ENCODE data around the gene OIP5. TPM values are rescaled to one million over a fixed set of nuclear protein-coding genes. Genes with fewer than 3 reads are reported as not detected.
"Not testable (repeated sequence)": the region's sequence is repeated elsewhere in the genome, so short reads cannot be mapped to it uniquely, and the experiment has no call there.

The OIP5 gene
- total and polyA plus RNA-seq, 4 donors, result 0.17 to 11.8 (median 1.1) TPM

DNA sequence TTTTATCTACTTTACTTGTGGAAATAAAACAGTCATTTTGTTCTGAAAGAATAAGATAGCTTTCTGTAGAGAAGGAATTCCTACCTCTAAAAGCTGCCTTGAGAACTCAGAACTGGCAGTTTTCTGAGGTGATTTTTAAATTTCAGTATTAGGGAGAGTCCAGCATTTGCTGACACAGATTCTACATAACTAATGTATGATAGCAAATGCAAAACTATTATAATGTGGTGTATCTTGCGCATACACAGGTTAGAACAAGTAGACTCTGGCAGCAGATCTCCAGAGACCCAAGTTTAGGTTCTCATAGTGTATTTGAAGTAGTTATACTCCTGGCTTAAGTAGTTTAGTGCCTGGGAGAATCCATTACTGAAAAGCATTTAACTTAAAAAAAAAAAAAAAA lies 30.8 kb downstream of the OIP5 start:
- 95% methylated on average over 1 of the region's 1 CpG for WGBS
- Histone ChIP-seq H3K4me1 (ENCODE audit: control insufficient read depth in 4 of 4, insufficient read depth in 4 of 4, low read length in 3 of 4) (no peaks in the 10 kb centered on the region), H3K9ac (ENCODE audit: low read depth in 1 of 2, low read length in 2 of 2) (no peak overlapping the region), H3K4me3 (ENCODE audit: low read depth in 1 of 3, low read length in 3 of 3) (no peak overlapping the region), H3K27me3 (ENCODE audit: control insufficient read depth in 4 of 4, insufficient read depth in 4 of 4, low read length in 3 of 4) (no peaks in the 10 kb centered on the region), H3K9me3 (ENCODE audit: control insufficient read depth in 4 of 4, low read length in 3 of 4) (no peaks in the 10 kb centered on the region), H3K27ac (ENCODE audit: low read depth in 1 of 2, low read length in 2 of 2) (no peak overlapping the region), H3K36me3 (ENCODE audit: control insufficient read depth in 4 of 4, insufficient read depth in 3 of 4, low read depth in 1 of 4, low read length in 3 of 4) (peaks cover 5 to 21% (median 11%) of the 10 kb centered on the region in 4 donors)
- DNase-seq (ENCODE audit: low spot score), result no peak
- TF ChIP-seq, protein P1, sequence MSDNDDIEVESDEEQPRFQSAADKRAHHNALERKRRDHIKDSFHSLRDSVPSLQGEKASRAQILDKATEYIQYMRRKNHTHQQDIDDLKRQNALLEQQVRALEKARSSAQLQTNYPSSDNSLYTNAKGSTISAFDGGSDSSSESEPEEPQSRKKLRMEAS (IDR thresholded peaks at IDR 0.05), result no peak
- TF ChIP-seq FOXA2 (IDR thresholded peaks at IDR 0.05) (no peak), GABPA (IDR thresholded peaks at IDR 0.05 in 1 of 2, conservative IDR thresholded peaks at IDR 0.05 in 1 of 2) (no peak), EGR1 (IDR thresholded peaks at IDR 0.05; ENCODE audit: low read depth in 2 of 2) (no peak), JUND (IDR thresholded peaks at IDR 0.05) (no peak), SP1 (IDR thresholded peaks at IDR 0.05) (no peak), RAD21 (IDR thresholded peaks at IDR 0.05) (no peak), CTCF (IDR thresholded peaks at IDR 0.05; ENCODE audit: low read depth, low read length, missing input control) (no peak), HNF4G (IDR thresholded peaks at IDR 0.05) (no peak)
- TF ChIP-seq, protein P2, sequence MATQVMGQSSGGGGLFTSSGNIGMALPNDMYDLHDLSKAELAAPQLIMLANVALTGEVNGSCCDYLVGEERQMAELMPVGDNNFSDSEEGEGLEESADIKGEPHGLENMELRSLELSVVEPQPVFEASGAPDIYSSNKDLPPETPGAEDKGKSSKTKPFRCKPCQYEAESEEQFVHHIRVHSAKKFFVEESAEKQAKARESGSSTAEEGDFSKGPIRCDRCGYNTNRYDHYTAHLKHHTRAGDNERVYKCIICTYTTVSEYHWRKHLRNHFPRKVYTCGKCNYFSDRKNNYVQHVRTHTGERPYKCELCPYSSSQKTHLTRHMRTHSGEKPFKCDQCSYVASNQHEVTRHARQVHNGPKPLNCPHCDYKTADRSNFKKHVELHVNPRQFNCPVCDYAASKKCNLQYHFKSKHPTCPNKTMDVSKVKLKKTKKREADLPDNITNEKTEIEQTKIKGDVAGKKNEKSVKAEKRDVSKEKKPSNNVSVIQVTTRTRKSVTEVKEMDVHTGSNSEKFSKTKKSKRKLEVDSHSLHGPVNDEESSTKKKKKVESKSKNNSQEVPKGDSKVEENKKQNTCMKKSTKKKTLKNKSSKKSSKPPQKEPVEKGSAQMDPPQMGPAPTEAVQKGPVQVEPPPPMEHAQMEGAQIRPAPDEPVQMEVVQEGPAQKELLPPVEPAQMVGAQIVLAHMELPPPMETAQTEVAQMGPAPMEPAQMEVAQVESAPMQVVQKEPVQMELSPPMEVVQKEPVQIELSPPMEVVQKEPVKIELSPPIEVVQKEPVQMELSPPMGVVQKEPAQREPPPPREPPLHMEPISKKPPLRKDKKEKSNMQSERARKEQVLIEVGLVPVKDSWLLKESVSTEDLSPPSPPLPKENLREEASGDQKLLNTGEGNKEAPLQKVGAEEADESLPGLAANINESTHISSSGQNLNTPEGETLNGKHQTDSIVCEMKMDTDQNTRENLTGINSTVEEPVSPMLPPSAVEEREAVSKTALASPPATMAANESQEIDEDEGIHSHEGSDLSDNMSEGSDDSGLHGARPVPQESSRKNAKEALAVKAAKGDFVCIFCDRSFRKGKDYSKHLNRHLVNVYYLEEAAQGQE (IDR thresholded peaks at IDR 0.05), result no peak
- TF ChIP-seq, protein P3, sequence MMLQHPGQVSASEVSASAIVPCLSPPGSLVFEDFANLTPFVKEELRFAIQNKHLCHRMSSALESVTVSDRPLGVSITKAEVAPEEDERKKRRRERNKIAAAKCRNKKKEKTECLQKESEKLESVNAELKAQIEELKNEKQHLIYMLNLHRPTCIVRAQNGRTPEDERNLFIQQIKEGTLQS (IDR thresholded peaks at IDR 0.05), result no peak

DNA sequence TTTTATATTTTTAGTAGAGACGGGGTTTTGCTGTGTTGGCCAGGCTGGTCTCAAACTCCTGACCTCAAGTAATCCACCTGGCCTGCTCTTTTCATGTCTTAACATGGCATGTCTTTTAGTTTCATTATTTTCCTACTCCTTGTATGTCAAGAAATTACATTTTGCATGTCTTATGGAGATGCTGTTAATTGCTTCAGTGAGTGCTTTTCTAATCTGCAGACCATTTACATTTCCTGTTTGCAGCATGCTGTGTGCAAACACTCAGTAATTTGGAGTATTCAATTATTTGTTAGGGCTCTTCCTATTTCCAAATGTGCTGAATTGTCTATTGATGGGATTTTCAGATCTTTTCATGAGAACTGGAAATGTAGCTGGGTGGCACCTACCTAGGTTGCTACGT lies 31.3 kb downstream of the OIP5 start:
- not testable (repeated sequence) for H3K27me3 ChIP-seq (ENCODE audit: control insufficient read depth in 4 of 4, insufficient read depth in 4 of 4, low read length in 3 of 4); H3K9ac ChIP-seq (ENCODE audit: low read depth in 1 of 2, low read length in 2 of 2); H3K9me3 ChIP-seq (ENCODE audit: control insufficient read depth in 4 of 4, low read length in 3 of 4); DNase-seq (ENCODE audit: low spot score); H3K27ac ChIP-seq (ENCODE audit: low read depth in 1 of 2, low read length in 2 of 2); H3K4me1 ChIP-seq (ENCODE audit: control insufficient read depth in 4 of 4, insufficient read depth in 4 of 4, low read length in 3 of 4); H3K4me3 ChIP-seq (ENCODE audit: low read depth in 1 of 3, low read length in 3 of 3)
- peaks cover 7 to 21% (median 11%) of the 10 kb centered on the region in 4 donors for H3K36me3 ChIP-seq (ENCODE audit: control insufficient read depth in 4 of 4, insufficient read depth in 3 of 4, low read depth in 1 of 4, low read length in 3 of 4)
- WGBS, result 97% methylated on average over 2 of the region's 2 CpGs

GRCh38 chr15:41292521-41292920 lies 39.9 kb downstream of the OIP5 start:
- Histone ChIP-seq H3K27ac (ENCODE audit: low read depth in 1 of 2, low read length in 2 of 2) (no peak overlapping the region), H3K4me3 (ENCODE audit: low read depth in 1 of 3, low read length in 3 of 3) (no peak overlapping the region), H3K4me1 (ENCODE audit: control insufficient read depth in 4 of 4, insufficient read depth in 4 of 4, low read length in 3 of 4) (peaks cover 2 to 12% (median 7%) of the 10 kb centered on the region in 4 donors), H3K9me3 (ENCODE audit: control insufficient read depth in 4 of 4, low read length in 3 of 4) (no peaks in the 10 kb centered on the region), H3K9ac (ENCODE audit: low read depth in 1 of 2, low read length in 2 of 2) (no peak overlapping the region), H3K27me3 (ENCODE audit: control insufficient read depth in 4 of 4, insufficient read depth in 4 of 4, low read length in 3 of 4) (no peaks in the 10 kb centered on the region), H3K36me3 (ENCODE audit: control insufficient read depth in 4 of 4, insufficient read depth in 3 of 4, low read depth in 1 of 4, low read length in 3 of 4) (peaks cover 5 to 24% (median 13%) of the 10 kb centered on the region in 4 donors)
- WGBS, result 59% methylated on average over 1 of the region's 1 CpG
- TF ChIP-seq EGR1 (IDR thresholded peaks at IDR 0.05; ENCODE audit: low read depth in 2 of 2) (no peak), GABPA (IDR thresholded peaks at IDR 0.05 in 1 of 2, conservative IDR thresholded peaks at IDR 0.05 in 1 of 2) (no peak), TAF1 (conservative IDR thresholded peaks at IDR 0.05) (no peak), HNF4G (IDR thresholded peaks at IDR 0.05) (no peak), RAD21 (IDR thresholded peaks at IDR 0.05) (no peak), HNF4A (conservative IDR thresholded peaks at IDR 0.05) (no peak)
- TF ChIP-seq, protein P1 (IDR thresholded peaks at IDR 0.05), result no peak
- no peak for DNase-seq (ENCODE audit: low spot score)
